ENCODE measurements around the gene MSI2.

Gene MSI2

GRCh38 chr17:57718878-57719277 lies 462.6 kb downstream of the MSI2 start:
- Histone ChIP-seq H4K20me1 (ENCODE audit: low read depth, low read length) (no peaks in the 10 kb centered on the region), H3K9me3 (ENCODE audit: insufficient read depth, low read length) (no peaks in the 10 kb centered on the region), H3K27ac (ENCODE audit: low read depth, low read length) (no peak overlapping the region), H3K4me2 (ENCODE audit: low read depth, low read length, poor library complexity, severe bottlenecking) (no peak overlapping the region), H3K9me2 (replicated peaks; ENCODE audit: insufficient read depth, low read length) (no peaks in the 10 kb centered on the region), H3F3A (ENCODE audit: insufficient read depth) (no peaks in the 10 kb centered on the region), H3K4me3 (ENCODE audit: insufficient read depth, low read length, poor library complexity, severe bottlenecking) (no peak overlapping the region), H3K36me3 (ENCODE audit: low read length) (no peaks in the 10 kb centered on the region), H3K27me3 (ENCODE audit: low read length) (no peaks in the 10 kb centered on the region), H3K79me2 (ENCODE audit: insufficient read depth, low read length) (no peaks in the 10 kb centered on the region), H2AFZ (ENCODE audit: low read depth, low read length, severe bottlenecking) (no peak overlapping the region), H3K9ac (ENCODE audit: low read length) (no peak overlapping the region)
- TF ChIP-seq CTCF (IDR thresholded peaks at IDR 0.05; ENCODE audit: insufficient read depth, low read length, poor library complexity, severe bottlenecking) (no peak), EZH2phosphoT487 (conservative IDR thresholded peaks at IDR 0.05; ENCODE audit: low read length) (no peak)

GRCh38 chr17:57720386-57721035 lies 464.2 kb downstream of the MSI2 start:
- H3K27ac ChIP-seq (ENCODE audit: low read depth, low read length) = no peak overlapping the region
- no peak overlapping the region for H3K9ac ChIP-seq (ENCODE audit: low read length)
- no peaks in the 10 kb centered on the region for H3K36me3 ChIP-seq (ENCODE audit: low read length)
- H2AFZ ChIP-seq (ENCODE audit: low read depth, low read length, severe bottlenecking) = no peak overlapping the region
- no peaks in the 10 kb centered on the region for H3K27me3 ChIP-seq (ENCODE audit: low read length)
- H3K9me2 ChIP-seq (replicated peaks; ENCODE audit: insufficient read depth, low read length) = no peaks in the 10 kb centered on the region
- H4K20me1 ChIP-seq (ENCODE audit: low read depth, low read length) = no peaks in the 10 kb centered on the region
- H3F3A ChIP-seq (ENCODE audit: insufficient read depth) = no peaks in the 10 kb centered on the region
- H3K4me2 ChIP-seq (ENCODE audit: low read depth, low read length, poor library complexity, severe bottlenecking) = no peak overlapping the region
- H3K4me3 ChIP-seq (ENCODE audit: insufficient read depth, low read length, poor library complexity, severe bottlenecking) = no peak overlapping the region
- H3K79me2 ChIP-seq (ENCODE audit: insufficient read depth, low read length) = no peaks in the 10 kb centered on the region
- no peak for TF ChIP-seq EZH2phosphoT487 (conservative IDR thresholded peaks at IDR 0.05; ENCODE audit: low read length)
- no peak for TF ChIP-seq CTCF (IDR thresholded peaks at IDR 0.05; ENCODE audit: insufficient read depth, low read length, poor library complexity, severe bottlenecking)
- no peaks in the 10 kb centered on the region for H3K9me3 ChIP-seq (ENCODE audit: insufficient read depth, low read length)

- H3K9ac ChIP-seq (ENCODE audit: low read length) = no peak overlapping the region
- H3K9me3 ChIP-seq (ENCODE audit: insufficient read depth, low read length) = no peaks in the 10 kb centered on the region
- H4K20me1 ChIP-seq (ENCODE audit: low read depth, low read length) = no peaks in the 10 kb centered on the region
- H3K9me2 ChIP-seq (replicated peaks; ENCODE audit: insufficient read depth, low read length) = no peaks in the 10 kb centered on the region
- TF ChIP-seq EZH2phosphoT487 (conservative IDR thresholded peaks at IDR 0.05; ENCODE audit: low read length) (no peak), CTCF (IDR thresholded peaks at IDR 0.05; ENCODE audit: insufficient read depth, low read length, poor library complexity, severe bottlenecking) (no peak)
- H3K79me2 ChIP-seq (ENCODE audit: insufficient read depth, low read length) = no peaks in the 10 kb centered on the region
- H2AFZ ChIP-seq (ENCODE audit: low read depth, low read length, severe bottlenecking) = no peak overlapping the region
- H3K4me3 ChIP-seq (ENCODE audit: insufficient read depth, low read length, poor library complexity, severe bottlenecking) = no peak overlapping the region
- H3F3A ChIP-seq (ENCODE audit: insufficient read depth) = no peaks in the 10 kb centered on the region
- no peak overlapping the region for H3K27ac ChIP-seq (ENCODE audit: low read depth, low read length)
- no peaks in the 10 kb centered on the region for H3K36me3 ChIP-seq (ENCODE audit: low read length)
- H3K27me3 ChIP-seq (ENCODE audit: low read length) = no peaks in the 10 kb centered on the region
- no peak overlapping the region for H3K4me2 ChIP-seq (ENCODE audit: low read depth, low read length, poor library complexity, severe bottlenecking)
These were observed 465.8 kb downstream of the MSI2 start for GRCh38 chr17:57721967-57722703.

Data from SU-DHL-6 (cell line).